HG03108 (cell line): Measurements from ENCODE around the gene JADE3.
A peak's percentile ranks its signal among the peaks of the same experiment; 100 is the strongest.
"Not testable (repeated sequence)": the region's sequence is repeated elsewhere in the genome, so short reads cannot be mapped to it uniquely, and the experiment has no call there.

Source experiments
- ATAC-seq: cut with Tn5 transposase; IDR thresholded peaks from one replicate; pipeline ENCODE4 v1.9.1; 2021; ENCODE audit warnings: moderate library complexity; ENCODE audit not compliant: unreplicated experiment

Gene JADE3

GRCh38 chrX:46929439-46930261 is 17.4 kb downstream of the JADE3 start:
- ATAC-seq, result no peak

GRCh38 chrX:46935295-46935694 is 23.1 kb downstream of the JADE3 start:
- ATAC-seq, result no peak

GRCh38 chrX:46938589-46938988 is 26.4 kb downstream of the JADE3 start:
- ATAC-seq, result no peak

- ATAC-seq, result no peak
These were observed 29.1 kb downstream of the JADE3 start for GRCh38 chrX:46941341-46941740.

- peak; percentile 75 for ATAC-seq
These were observed 40.9 kb downstream of the JADE3 start for GRCh38 chrX:46953137-46953527.

- peak; percentile 19 for ATAC-seq
These were observed 41.4 kb downstream of the JADE3 start for GRCh38 chrX:46953597-46953996.

GRCh38 chrX:46954716-46955115 is 42.5 kb downstream of the JADE3 start:
- no peak for ATAC-seq

- not testable (repeated sequence) for ATAC-seq
These were observed 44.4 kb downstream of the JADE3 start for GRCh38 chrX:46956589-46956988.

- ATAC-seq, result no peak
These were observed 45.1 kb downstream of the JADE3 start for GRCh38 chrX:46957297-46957696.

- ATAC-seq, result no peak
These were observed 46.9 kb downstream of the JADE3 start for GRCh38 chrX:46959101-46959500.

GRCh38 chrX:46959985-46960700 is 47.9 kb downstream of the JADE3 start:
- no peak for ATAC-seq

- ATAC-seq, result no peak
These were observed 48.9 kb downstream of the JADE3 start for GRCh38 chrX:46961097-46961496.

- ATAC-seq, result no peak
These were observed 49.5 kb downstream of the JADE3 start for GRCh38 chrX:46961574-46962283.

- ATAC-seq, result no peak
These were observed 53.0 kb downstream of the JADE3 start for GRCh38 chrX:46965125-46965758.

GRCh38 chrX:46967547-46967946 is 55.3 kb downstream of the JADE3 start:
- no peak for ATAC-seq

GRCh38 chrX:46977046-46977445 is 64.8 kb downstream of the JADE3 start:
- not testable (repeated sequence) for ATAC-seq

GRCh38 chrX:46978341-46979291 is 66.4 kb downstream of the JADE3 start:
- ATAC-seq, result no peak

GRCh38 chrX:46984705-46985104 is 72.5 kb downstream of the JADE3 start:
- ATAC-seq, result no peak

GRCh38 chrX:46989548-46989947 is 77.3 kb downstream of the JADE3 start:
- no peak for ATAC-seq

GRCh38 chrX:46991664-46992063 is 79.4 kb downstream of the JADE3 start:
- ATAC-seq, result no peak
